ENCODE results near the gene NYNRIN.
"Not testable (repeated sequence)": the region's sequence is repeated elsewhere in the genome, so short reads cannot be mapped to it uniquely, and the experiment has no call there.

Gene NYNRIN

GRCh38 chr14:24431569-24432258 is 32.9 kb downstream of the NYNRIN start:
- DNase-seq (ENCODE audit: low read depth): peak; percentile 80

- no peak for DNase-seq (ENCODE audit: low read depth)
These were observed 33.7 kb downstream of the NYNRIN start for GRCh38 chr14:24432259-24433131.

GRCh38 chr14:24434036-24434435 is 35.2 kb downstream of the NYNRIN start:
- no peak for DNase-seq (ENCODE audit: low read depth)

GRCh38 chr14:24434676-24435075 is 35.9 kb downstream of the NYNRIN start:
- no peak for DNase-seq (ENCODE audit: low read depth)

- no peak for DNase-seq (ENCODE audit: low read depth)
These were observed 36.5 kb downstream of the NYNRIN start for GRCh38 chr14:24435192-24435810.

GRCh38 chr14:24435998-24436354 is 37.2 kb downstream of the NYNRIN start:
- no peak for DNase-seq (ENCODE audit: low read depth)

- DNase-seq (ENCODE audit: low read depth): no peak
These were observed 37.7 kb downstream of the NYNRIN start for GRCh38 chr14:24436355-24437019.

GRCh38 chr14:24437020-24437735 is 38.4 kb downstream of the NYNRIN start:
- no peak for DNase-seq (ENCODE audit: low read depth)

- DNase-seq (ENCODE audit: low read depth): no peak
These were observed 38.9 kb downstream of the NYNRIN start for GRCh38 chr14:24437736-24438067.

GRCh38 chr14:24438223-24439097 is 39.7 kb downstream of the NYNRIN start:
- DNase-seq (ENCODE audit: low read depth): no peak

GRCh38 chr14:24439257-24439656 is 40.5 kb downstream of the NYNRIN start:
- DNase-seq (ENCODE audit: low read depth): no peak

- no peak for DNase-seq (ENCODE audit: low read depth)
These were observed 41.2 kb downstream of the NYNRIN start for GRCh38 chr14:24439830-24440605.

- no peak for DNase-seq (ENCODE audit: low read depth)
These were observed 42.0 kb downstream of the NYNRIN start for GRCh38 chr14:24440606-24441399.

- DNase-seq (ENCODE audit: low read depth): no peak
These were observed 42.7 kb downstream of the NYNRIN start for GRCh38 chr14:24441485-24441884.

- no peak for DNase-seq (ENCODE audit: low read depth)
These were observed 43.1 kb downstream of the NYNRIN start for GRCh38 chr14:24441904-24442239.

- peak; percentile 90 for DNase-seq (ENCODE audit: low read depth)
These were observed 43.6 kb downstream of the NYNRIN start, which contains the start of gene SDR39U1 for GRCh38 chr14:24442240-24443052. SDR39U1 (minus strand) TSS chr14:24442776; CDS start chr14:24442769, 7 bp downstream.

- DNase-seq (ENCODE audit: low read depth): no peak
These were observed 44.4 kb downstream of the NYNRIN start for GRCh38 chr14:24443053-24443665.

GRCh38 chr14:24450828-24451227 is 52.0 kb downstream of the NYNRIN start:
- not testable (repeated sequence) for DNase-seq (ENCODE audit: low read depth)

All from stimulated activated CD8-positive, alpha-beta memory T cell treated with anti-CD3 and anti-CD28 coated beads, Interleukin-4, amount 100 ng/mL, for 24 hours (primary cell).